ENCODE measurements around the gene FABP1. TPM values are rescaled to one million over a fixed set of nuclear protein-coding genes. Genes with fewer than 3 reads are reported as not detected.

FABP1 gene
- total and polyA plus RNA-seq, 2 of the 4 experiments (the other 2 are of a cell fraction) = not detected

- H3K4ac ChIP-seq (ENCODE audit: low read depth, low read length) = no peak overlapping the region
- no peak overlapping the region for H2BK15ac ChIP-seq (ENCODE audit: low read depth, low read length)
- no peak overlapping the region for H4K8ac ChIP-seq (ENCODE audit: low read depth in 2 of 2, low read length in 2 of 2)
- no peaks in the 10 kb centered on the region for H3K4me1 ChIP-seq (ENCODE audit: control insufficient read depth, insufficient read depth, low read length)
- no peak overlapping the region for H2AFZ ChIP-seq (replicated peaks; ENCODE audit: low read length, poor library complexity)
- no peak overlapping the region for H3K27ac ChIP-seq (ENCODE audit: insufficient read depth, low read length)
- in situ Hi-C loops (cut with MboI; ENCODE audit: low sequenced_read_pairs) = no loop called here
- no peak overlapping the region for H3K9ac ChIP-seq (ENCODE audit: low read depth, low read length)
- no peaks in the 10 kb centered on the region for H3K36me3 ChIP-seq (ENCODE audit: control insufficient read depth, insufficient read depth, low read length)
- no peak overlapping the region for H2BK20ac ChIP-seq (ENCODE audit: low read depth, low read length)
- no peak overlapping the region for H3K4me3 ChIP-seq (ENCODE audit: insufficient read depth, low read depth, low read length)
- H3K79me1 ChIP-seq (ENCODE audit: low read depth in 1 of 2, low read length in 2 of 2) = no peaks in the 10 kb centered on the region
- H3K9me3 ChIP-seq (ENCODE audit: control insufficient read depth, insufficient read depth, low read length) = no peaks in the 10 kb centered on the region
- no peak overlapping the region for H3K4me2 ChIP-seq (ENCODE audit: low read depth, low read length)
- ChIA-PET POLR2A (ENCODE audit: unreplicated experiment) (no interaction called here), CTCF (no interaction called here)
- TF ChIP-seq USF2 (IDR thresholded peaks at IDR 0.05; ENCODE audit: low read depth, low read length) (no peak), NFE2L2 (IDR thresholded peaks at IDR 0.05; ENCODE audit: low read depth, low read length) (no peak), RFX5 (IDR thresholded peaks at IDR 0.05; ENCODE audit: low read depth, low read length) (no peak), FOS (IDR thresholded peaks at IDR 0.05; ENCODE audit: low read depth, low read length) (no peak), MXI1 (IDR thresholded peaks at IDR 0.05; ENCODE audit: borderline replicate concordance, low read depth, low read length) (no peak), BHLHE40 (IDR thresholded peaks at IDR 0.05; ENCODE audit: low read depth, low read length) (no peak), POLR2A (IDR thresholded peaks at IDR 0.05; ENCODE audit: low read depth, low read length) (no peak), ELK1 (IDR thresholded peaks at IDR 0.05; ENCODE audit: borderline replicate concordance, low read depth, low read length) (no peak), RCOR1 (IDR thresholded peaks at IDR 0.05; ENCODE audit: insufficient replicate concordance, low read length) (no peak), SMC3 (IDR thresholded peaks at IDR 0.05; ENCODE audit: low read depth, low read length) (no peak), CTCF (conservative IDR thresholded peaks at IDR 0.05; ENCODE audit: low read depth, low read length) (no peak), RAD21 (IDR thresholded peaks at IDR 0.05; ENCODE audit: low read length) (no peak), MAFK (IDR thresholded peaks at IDR 0.05; ENCODE audit: low read depth, low read length) (no peak), CHD1 (IDR thresholded peaks at IDR 0.05; ENCODE audit: low read depth, low read length) (no peak), CEBPB (IDR thresholded peaks at IDR 0.05; ENCODE audit: low read depth, low read length) (no peak)
- 56% methylated on average over 4 of the region's 5 CpGs; no CpG with 5 or more reads in 1 of the 2 experiments for WGBS, 2 experiments (ENCODE audit: extremely low coverage in 2 of 2, insufficient read length in 1 of 2)
- dilution Hi-C loops (cut with HindIII; ENCODE audit: low sequenced_read_pairs, unreplicated experiment) = no loop called here
- no peak overlapping the region for H2BK5ac ChIP-seq (ENCODE audit: low read depth, low read length, poor library complexity, severe bottlenecking)
- no peak overlapping the region for H2AK9ac ChIP-seq (replicated peaks; ENCODE audit: low read depth, low read length, poor library complexity)
- no peak overlapping the region for H3K14ac ChIP-seq (replicated peaks; ENCODE audit: low read depth, low read length)
- H3K56ac ChIP-seq (ENCODE audit: extremely low read depth, insufficient read depth, low read length) = no peak overlapping the region
- no peak overlapping the region for H4K91ac ChIP-seq (ENCODE audit: insufficient read depth, low read depth, low read length)
- H4K20me1 ChIP-seq (ENCODE audit: insufficient read depth, low read length) = no peaks in the 10 kb centered on the region
- no peak overlapping the region for H4K5ac ChIP-seq (ENCODE audit: low read depth, low read length)
- BruUV-seq (replicated peaks) = no TSS peak
- ATAC-seq (ENCODE audit: low read depth) = no peak
- no peak for DNase-seq
- H3K23ac ChIP-seq (ENCODE audit: low read depth, low read length) = no peak overlapping the region
- H3K27me3 ChIP-seq (ENCODE audit: control insufficient read depth, insufficient read depth, low read length) = peaks cover 19% of the 10 kb centered on the region
- intact Hi-C loops (cut with micrococcal nuclease) = no loop called here
- no peak overlapping the region for H3K18ac ChIP-seq (ENCODE audit: low read depth, low read length)
- H2BK120ac ChIP-seq (ENCODE audit: low read depth, low read length) = no peak overlapping the region
- no peaks in the 10 kb centered on the region for H3K9me1 ChIP-seq (ENCODE audit: insufficient read depth, low read length)
- H2AK5ac ChIP-seq (ENCODE audit: low read depth, low read length) = no peak overlapping the region
Observed at GRCh38 chr2:88085602-88086001, 42.3 kb downstream of the FABP1 start.

All from IMR-90 (cell line).